ENCODE measurements around the gene IL3. TPM values are rescaled to one million over a fixed set of nuclear protein-coding genes. Genes with fewer than 3 reads are reported as not detected.

The IL3 gene
- total RNA-seq, 1 experiment from 2014 or later: not detected

DNA sequence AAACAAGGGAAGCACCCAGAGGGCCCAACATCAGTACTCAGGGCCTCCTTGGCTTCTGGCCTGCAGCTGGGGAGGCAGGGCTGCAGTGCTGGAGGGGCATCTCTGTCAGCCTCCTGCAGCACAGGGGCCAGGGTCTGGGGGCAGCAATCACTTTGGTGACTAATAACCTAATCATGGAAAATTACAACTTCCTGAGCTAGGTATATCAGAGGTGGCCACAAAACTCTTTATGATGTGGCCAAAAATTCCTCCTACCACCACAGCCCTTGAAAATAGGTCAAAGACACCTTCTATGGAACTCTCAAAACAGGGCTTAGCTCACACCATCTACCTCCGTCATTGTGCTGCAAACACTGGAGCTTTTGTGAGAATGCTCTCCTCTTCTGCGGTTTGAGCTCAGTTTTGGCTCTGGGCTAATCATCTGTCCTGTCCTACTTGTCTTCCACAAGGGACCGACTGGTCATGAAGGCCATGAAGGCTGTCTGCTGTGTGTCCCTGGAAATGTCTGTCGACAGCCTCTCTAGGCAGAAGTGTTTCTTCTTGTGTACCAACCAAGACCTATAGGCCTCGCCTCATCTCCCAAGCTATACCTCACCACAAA, 41.7 kb downstream of the IL3 start:
- TF ChIP-seq EZH2 (IDR thresholded peaks at IDR 0.05; ENCODE audit: borderline replicate concordance, low read depth, low read length, poor library complexity, severe bottlenecking): no peak
- no peak for TF ChIP-seq CTCF (conservative IDR thresholded peaks at IDR 0.05; ENCODE audit: low read depth, low read length)
- no peaks in the 10 kb centered on the region for H3K4me1 ChIP-seq (ENCODE audit: insufficient read depth, low read length, poor library complexity, severe bottlenecking)
- no peaks in the 10 kb centered on the region for H3K36me3 ChIP-seq (ENCODE audit: insufficient read depth, low read length, poor library complexity, severe bottlenecking)
- no peak overlapping the region for H3K27ac ChIP-seq (ENCODE audit: low read depth, low read length, poor library complexity, severe bottlenecking)
- intact Hi-C loops (cut with micrococcal nuclease; ENCODE audit: unreplicated experiment): no loop called here
- no peak overlapping the region for H3K4me3 ChIP-seq (ENCODE audit: low read depth, low read length, poor library complexity, severe bottlenecking)
- no peaks in the 10 kb centered on the region for H3K27me3 ChIP-seq (replicated peaks; ENCODE audit: insufficient read depth, low read depth, low read length, poor library complexity)
- H3K9me3 ChIP-seq (ENCODE audit: low read depth, low read length, poor library complexity, severe bottlenecking): no peaks in the 10 kb centered on the region
- DNase-seq (ENCODE audit: low spot score): no peak
- ChIA-PET POLR2A (ENCODE audit: low non-redundant PET) (no interaction called here), CTCF (no interaction called here)
- no TSS peak for BruUV-seq (replicated peaks)

GRCh38 chr5:132102944-132103331, 42.5 kb downstream of the IL3 start:
- H3K9me3 ChIP-seq (ENCODE audit: low read depth, low read length, poor library complexity, severe bottlenecking): no peaks in the 10 kb centered on the region
- TF ChIP-seq EZH2 (IDR thresholded peaks at IDR 0.05; ENCODE audit: borderline replicate concordance, low read depth, low read length, poor library complexity, severe bottlenecking): no peak
- TF ChIP-seq CTCF (conservative IDR thresholded peaks at IDR 0.05; ENCODE audit: low read depth, low read length): no peak
- no peaks in the 10 kb centered on the region for H3K27me3 ChIP-seq (replicated peaks; ENCODE audit: insufficient read depth, low read depth, low read length, poor library complexity)
- intact Hi-C loops (cut with micrococcal nuclease; ENCODE audit: unreplicated experiment): no loop called here
- BruUV-seq (replicated peaks): no TSS peak
- POLR2A ChIA-PET (ENCODE audit: low non-redundant PET): no interaction called here
- H3K27ac ChIP-seq (ENCODE audit: low read depth, low read length, poor library complexity, severe bottlenecking): no peak overlapping the region
- H3K36me3 ChIP-seq (ENCODE audit: insufficient read depth, low read length, poor library complexity, severe bottlenecking): no peaks in the 10 kb centered on the region
- H3K4me1 ChIP-seq (ENCODE audit: insufficient read depth, low read length, poor library complexity, severe bottlenecking): no peaks in the 10 kb centered on the region
- CTCF ChIA-PET: no interaction called here
- H3K4me3 ChIP-seq (ENCODE audit: low read depth, low read length, poor library complexity, severe bottlenecking): no peak overlapping the region
- DNase-seq (ENCODE audit: low spot score): no peak

GRCh38 chr5:132103332-132103951, 43.0 kb downstream of the IL3 start:
- H3K27ac ChIP-seq (ENCODE audit: low read depth, low read length, poor library complexity, severe bottlenecking): no peak overlapping the region
- no peaks in the 10 kb centered on the region for H3K36me3 ChIP-seq (ENCODE audit: insufficient read depth, low read length, poor library complexity, severe bottlenecking)
- intact Hi-C loops (cut with micrococcal nuclease; ENCODE audit: unreplicated experiment): no loop called here
- BruUV-seq (replicated peaks): no TSS peak
- TF ChIP-seq EZH2 (IDR thresholded peaks at IDR 0.05; ENCODE audit: borderline replicate concordance, low read depth, low read length, poor library complexity, severe bottlenecking): no peak
- TF ChIP-seq CTCF (conservative IDR thresholded peaks at IDR 0.05; ENCODE audit: low read depth, low read length): no peak
- no peaks in the 10 kb centered on the region for H3K27me3 ChIP-seq (replicated peaks; ENCODE audit: insufficient read depth, low read depth, low read length, poor library complexity)
- H3K4me3 ChIP-seq (ENCODE audit: low read depth, low read length, poor library complexity, severe bottlenecking): no peak overlapping the region
- POLR2A ChIA-PET (ENCODE audit: low non-redundant PET): no interaction called here
- H3K9me3 ChIP-seq (ENCODE audit: low read depth, low read length, poor library complexity, severe bottlenecking): no peaks in the 10 kb centered on the region
- DNase-seq (ENCODE audit: low spot score): peak; percentile 48
- CTCF ChIA-PET: no interaction called here
- no peaks in the 10 kb centered on the region for H3K4me1 ChIP-seq (ENCODE audit: insufficient read depth, low read length, poor library complexity, severe bottlenecking)

All from A673 (cell line).